GM12878 (cell line): ENCODE results near the gene ATP5F1B. TPM values are rescaled to one million over a fixed set of nuclear protein-coding genes. Genes with fewer than 3 reads are reported as not detected.

Experiments used
- BMI1 ChIP-seq: fragments of 450-650 bp; IDR thresholded peaks from 2 replicates; pipeline ENCODE4 v1.6.1; 2016; ENCODE audit warnings: mild to moderate bottlenecking, moderate library complexity, borderline replicate concordance
- CHD1 ChIP-seq: IDR thresholded peaks from 2 replicates; pipeline ENCODE4 v1.6.1; 2012; ENCODE audit warnings: low read depth, low read length, improper control_type of control experiment
- CREB1 ChIP-seq: IDR thresholded peaks from 2 replicates; pipeline ENCODE4 v1.6.1; 2012; ENCODE audit warnings: low read depth, mild to moderate bottlenecking, inconsistent platforms
- DPF2 ChIP-seq: fragments of 450-650 bp; IDR thresholded peaks from 2 replicates; pipeline ENCODE4 v1.6.1; 2017; ENCODE audit warnings: mild to moderate bottlenecking
- HCFC1 ChIP-seq: fragments of 150-350 bp; IDR thresholded peaks from 2 replicates; pipeline ENCODE4 v1.6.1; 2014; ENCODE audit warnings: low read length
- IKZF1 ChIP-seq: fragments of 450-650 bp; conservative IDR thresholded peaks from 2 replicates; pipeline ENCODE4 v1.6.1; 2017; ENCODE audit warnings: antibody characterized with exemption, mild to moderate bottlenecking
- JUND ChIP-seq: IDR thresholded peaks from 2 replicates; pipeline ENCODE4 v1.6.1; 2012; ENCODE audit warnings: low read depth, mild to moderate bottlenecking, low read length, improper control_type of control experiment, moderate library complexity
- KDM1A ChIP-seq: fragments of 200-600 bp; sonication (generic); IDR thresholded peaks from 2 replicates; pipeline ENCODE4 v1.6.1; 2016; ENCODE audit warnings: borderline replicate concordance
- MEF2B ChIP-seq: fragments of 450-650 bp; IDR thresholded peaks from 2 replicates; pipeline ENCODE4 v1.6.1; 2018; ENCODE audit warnings: mild to moderate bottlenecking, moderate library complexity; ENCODE audit not compliant: partially characterized antibody, poor library complexity, severe bottlenecking
- MTA2 ChIP-seq: fragments of 450-650 bp; IDR thresholded peaks from 2 replicates; pipeline ENCODE4 v1.6.1; 2016; ENCODE audit warnings: low read depth, mild to moderate bottlenecking, moderate library complexity
- MXI1 ChIP-seq: fragments of 150-350 bp; IDR thresholded peaks from 2 replicates; pipeline ENCODE4 v1.6.1; 2011; ENCODE audit warnings: low read depth, mild to moderate bottlenecking, inconsistent platforms, low read length, improper control_type of control experiment
- NRF1 ChIP-seq: conservative IDR thresholded peaks from 2 replicates; pipeline ENCODE4 v1.6.1; 2011; ENCODE audit warnings: mild to moderate bottlenecking, low read depth, low read length, improper control_type of control experiment
- PML ChIP-seq: IDR thresholded peaks from 2 replicates; pipeline ENCODE4 v1.6.1; 2012; ENCODE audit warnings: low read length, inconsistent platforms
- POLR2AphosphoS2 ChIP-seq: IDR thresholded peaks from 2 replicates; pipeline ENCODE4 v1.6.1; 2011; ENCODE audit warnings: low read depth, mild to moderate bottlenecking, low read length, improper control_type of control experiment, moderate library complexity
- RB1 ChIP-seq: fragments of 450-650 bp; formaldehyde crosslinking; IDR thresholded peaks from 2 replicates; pipeline ENCODE4 v1.6.1; 2017; ENCODE audit warnings: mild to moderate bottlenecking, borderline replicate concordance
- SIX5 ChIP-seq: IDR thresholded peaks from 2 replicates; pipeline ENCODE4 v1.6.1; 2011; ENCODE audit warnings: mild to moderate bottlenecking, low read depth, low read length, moderate library complexity; ENCODE audit not compliant: severe bottlenecking
- SP1 ChIP-seq: IDR thresholded peaks from one replicate; pipeline ENCODE4 v1.6.1; 2011; ENCODE audit warnings: low read depth, low read length
- STAT1 ChIP-seq: fragments of 450-650 bp; conservative IDR thresholded peaks from 2 replicates; pipeline ENCODE4 v1.6.1; 2014; ENCODE audit warnings: antibody characterized with exemption, mild to moderate bottlenecking
- TAF1 ChIP-seq: IDR thresholded peaks from 2 replicates; pipeline ENCODE4 v1.6.1; 2011; ENCODE audit warnings: mild to moderate bottlenecking, low read depth, low read length, borderline replicate concordance
- YY1 ChIP-seq: IDR thresholded peaks from 2 replicates; pipeline ENCODE4 v1.6.1; 2011; ENCODE audit warnings: low read depth, mild to moderate bottlenecking, low read length
- polyA plus RNA-seq, 11 experiments: library from polyadenylated mRNA; depleted of rRNA in 4 of 11; unstranded in 6 of 11; stranded (reverse) in 5 of 11; fragments of >200 nt; fragmentation: Nextera tagmentation in 4 of 11; fragmentation: Illumina TruSeq in 1 of 11; extraction: Ambion mirVana in 4 of 11; extraction: Trizol in 1 of 11; gene quantifications; 1 replicate in 1 of 11; 2 replicates in 10 of 11; pipeline versions ENCODE4 v1.2.1 to v1.2.3, GENCODE V29; 2011 to 2016; ENCODE audit warnings: inconsistent platforms in 2 of 11, missing spikeins in 2 of 11, low read depth in 1 of 11
- total RNA-seq, 4 experiments: library from RNA; depleted of rRNA in 3 of 4; stranded (reverse); fragments of >200 nt in 3 of 4; fragmentation: Illumina TruSeq in 1 of 4; extraction: Trizol in 1 of 4; gene quantifications; 2 replicates each; pipeline versions ENCODE4 v1.2.1 to v1.2.3, GENCODE V29; 2013 to 2021
- TF ChIP-seq, protein P1 (sequence below): fragments of 150-350 bp; IDR thresholded peaks from 2 replicates; pipeline ENCODE4 v1.6.1; 2014; ENCODE audit warnings: mild to moderate bottlenecking, low read depth, low read length
- TF ChIP-seq, protein P2 (sequence below): IDR thresholded peaks from 2 replicates; pipeline ENCODE4 v1.6.1; 2012; ENCODE audit warnings: low read depth, low read length, improper control_type of control experiment
- TF ChIP-seq, protein P3 (sequence below): IDR thresholded peaks from 2 replicates; pipeline ENCODE4 v1.6.1; 2011; ENCODE audit warnings: mild to moderate bottlenecking, low read depth, low read length, moderate library complexity; ENCODE audit not compliant: insufficient replicate concordance
- TF ChIP-seq, protein P4 (sequence below): IDR thresholded peaks from 2 replicates; pipeline ENCODE4 v1.6.1; 2011; ENCODE audit warnings: borderline replicate concordance, low read depth, mild to moderate bottlenecking, moderate library complexity, low read length; ENCODE audit not compliant: insufficient read depth, poor library complexity, severe bottlenecking
- TF ChIP-seq, protein P5 (sequence below): fragments of 450-650 bp; IDR thresholded peaks from 2 replicates; pipeline ENCODE4 v1.6.1; 2017; ENCODE audit warnings: borderline replicate concordance

ATP5F1B gene
- total and polyA plus RNA-seq, 10 of the 15 experiments (the other 5 are each of a cell fraction or from before 2014, with no cell fraction given): 671 to 1,908 (median 1,031) TPM

DNA sequence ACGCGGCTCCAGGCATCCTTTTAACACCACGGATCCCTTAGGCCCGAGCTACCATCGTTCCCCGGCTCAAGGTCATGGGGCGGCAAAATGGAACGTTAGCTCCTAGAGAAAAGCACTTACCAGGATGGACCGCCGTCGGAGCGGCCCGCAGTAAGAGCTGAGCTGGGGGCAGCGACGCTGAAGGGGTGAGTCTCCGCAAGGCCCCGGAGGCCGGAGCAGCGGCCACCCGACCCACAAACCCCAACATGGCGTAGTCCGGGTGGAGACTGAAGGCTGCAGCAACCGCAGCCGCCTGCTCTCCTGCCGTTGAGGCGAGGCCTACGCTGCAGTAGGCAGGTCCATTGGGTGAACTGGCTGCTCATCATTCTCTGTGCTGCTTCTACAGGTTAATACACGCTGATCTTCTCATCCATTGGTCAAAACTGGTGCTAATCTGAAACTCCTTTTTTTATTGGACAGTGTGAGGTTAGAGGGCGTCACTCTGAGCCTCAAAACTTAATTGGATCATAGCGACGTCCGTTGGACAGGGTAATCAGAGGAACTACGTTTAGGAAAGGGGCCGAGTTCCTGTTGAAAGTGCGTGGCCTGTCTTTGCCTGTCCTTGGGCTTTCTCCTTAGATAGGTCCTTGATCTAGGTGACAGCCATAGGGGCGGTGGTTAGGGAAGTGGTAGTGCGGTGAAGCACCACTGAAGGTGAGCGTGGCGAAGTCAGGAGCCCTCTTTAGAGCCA, at the start of gene ATP5F1B (continued):
- TF ChIP-seq, protein P1, sequence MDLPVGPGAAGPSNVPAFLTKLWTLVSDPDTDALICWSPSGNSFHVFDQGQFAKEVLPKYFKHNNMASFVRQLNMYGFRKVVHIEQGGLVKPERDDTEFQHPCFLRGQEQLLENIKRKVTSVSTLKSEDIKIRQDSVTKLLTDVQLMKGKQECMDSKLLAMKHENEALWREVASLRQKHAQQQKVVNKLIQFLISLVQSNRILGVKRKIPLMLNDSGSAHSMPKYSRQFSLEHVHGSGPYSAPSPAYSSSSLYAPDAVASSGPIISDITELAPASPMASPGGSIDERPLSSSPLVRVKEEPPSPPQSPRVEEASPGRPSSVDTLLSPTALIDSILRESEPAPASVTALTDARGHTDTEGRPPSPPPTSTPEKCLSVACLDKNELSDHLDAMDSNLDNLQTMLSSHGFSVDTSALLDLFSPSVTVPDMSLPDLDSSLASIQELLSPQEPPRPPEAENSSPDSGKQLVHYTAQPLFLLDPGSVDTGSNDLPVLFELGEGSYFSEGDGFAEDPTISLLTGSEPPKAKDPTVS: no peak
- TF ChIP-seq SIX5 (peak; percentile 28), CREB1 (peak; percentile 97), DPF2 (peak; percentile 100), RB1 (peak; percentile 76; the same call in 1 of the 2 replicates), YY1 (peak; percentile 94), HCFC1 (0 out of 2 replicates have a peak, but pooled peaks have one; percentile 44), SP1 (peak; percentile 100), IKZF1 (peak; percentile 46; the same call in 1 of the 2 replicates), STAT1 (no peak), BMI1 (no peak), NRF1 (peak; percentile 5; the same call in 1 of the 2 replicates), PML (peak; percentile 96), MTA2 (no peak; the same call in 1 of the 2 replicates), JUND (no peak), CHD1 (peak; percentile 87; the same call in 1 of the 2 replicates), MXI1 (peak; percentile 85), MEF2B (no peak), TAF1 (peak; percentile 97), POLR2AphosphoS2 (peak; percentile 98), KDM1A (no peak)
- TF ChIP-seq, protein P2, sequence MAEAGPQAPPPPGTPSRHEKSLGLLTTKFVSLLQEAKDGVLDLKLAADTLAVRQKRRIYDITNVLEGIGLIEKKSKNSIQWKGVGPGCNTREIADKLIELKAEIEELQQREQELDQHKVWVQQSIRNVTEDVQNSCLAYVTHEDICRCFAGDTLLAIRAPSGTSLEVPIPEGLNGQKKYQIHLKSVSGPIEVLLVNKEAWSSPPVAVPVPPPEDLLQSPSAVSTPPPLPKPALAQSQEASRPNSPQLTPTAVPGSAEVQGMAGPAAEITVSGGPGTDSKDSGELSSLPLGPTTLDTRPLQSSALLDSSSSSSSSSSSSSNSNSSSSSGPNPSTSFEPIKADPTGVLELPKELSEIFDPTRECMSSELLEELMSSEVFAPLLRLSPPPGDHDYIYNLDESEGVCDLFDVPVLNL: no peak
- TF ChIP-seq, protein P3, sequence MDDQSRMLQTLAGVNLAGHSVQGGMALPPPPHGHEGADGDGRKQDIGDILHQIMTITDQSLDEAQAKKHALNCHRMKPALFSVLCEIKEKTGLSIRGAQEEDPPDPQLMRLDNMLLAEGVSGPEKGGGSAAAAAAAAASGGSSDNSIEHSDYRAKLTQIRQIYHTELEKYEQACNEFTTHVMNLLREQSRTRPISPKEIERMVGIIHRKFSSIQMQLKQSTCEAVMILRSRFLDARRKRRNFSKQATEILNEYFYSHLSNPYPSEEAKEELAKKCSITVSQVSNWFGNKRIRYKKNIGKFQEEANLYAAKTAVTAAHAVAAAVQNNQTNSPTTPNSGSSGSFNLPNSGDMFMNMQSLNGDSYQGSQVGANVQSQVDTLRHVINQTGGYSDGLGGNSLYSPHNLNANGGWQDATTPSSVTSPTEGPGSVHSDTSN: peak; percentile 100
- TF ChIP-seq, protein P4, sequence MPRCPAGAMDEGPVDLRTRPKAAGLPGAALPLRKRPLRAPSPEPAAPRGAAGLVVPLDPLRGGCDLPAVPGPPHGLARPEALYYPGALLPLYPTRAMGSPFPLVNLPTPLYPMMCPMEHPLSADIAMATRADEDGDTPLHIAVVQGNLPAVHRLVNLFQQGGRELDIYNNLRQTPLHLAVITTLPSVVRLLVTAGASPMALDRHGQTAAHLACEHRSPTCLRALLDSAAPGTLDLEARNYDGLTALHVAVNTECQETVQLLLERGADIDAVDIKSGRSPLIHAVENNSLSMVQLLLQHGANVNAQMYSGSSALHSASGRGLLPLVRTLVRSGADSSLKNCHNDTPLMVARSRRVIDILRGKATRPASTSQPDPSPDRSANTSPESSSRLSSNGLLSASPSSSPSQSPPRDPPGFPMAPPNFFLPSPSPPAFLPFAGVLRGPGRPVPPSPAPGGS: peak; percentile 17
- TF ChIP-seq, protein P5, sequence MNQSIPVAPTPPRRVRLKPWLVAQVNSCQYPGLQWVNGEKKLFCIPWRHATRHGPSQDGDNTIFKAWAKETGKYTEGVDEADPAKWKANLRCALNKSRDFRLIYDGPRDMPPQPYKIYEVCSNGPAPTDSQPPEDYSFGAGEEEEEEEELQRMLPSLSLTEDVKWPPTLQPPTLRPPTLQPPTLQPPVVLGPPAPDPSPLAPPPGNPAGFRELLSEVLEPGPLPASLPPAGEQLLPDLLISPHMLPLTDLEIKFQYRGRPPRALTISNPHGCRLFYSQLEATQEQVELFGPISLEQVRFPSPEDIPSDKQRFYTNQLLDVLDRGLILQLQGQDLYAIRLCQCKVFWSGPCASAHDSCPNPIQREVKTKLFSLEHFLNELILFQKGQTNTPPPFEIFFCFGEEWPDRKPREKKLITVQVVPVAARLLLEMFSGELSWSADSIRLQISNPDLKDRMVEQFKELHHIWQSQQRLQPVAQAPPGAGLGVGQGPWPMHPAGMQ: 0 out of 2 replicates have a peak, but pooled peaks have one; percentile 13
